Skin epidermis (tissue), 12 donors: ENCODE results near the gene IFITM2.
"Not testable (repeated sequence)": the region's sequence is repeated elsewhere in the genome, so short reads cannot be mapped to it uniquely, and the experiment has no call there.

Experiments used
- H3K27ac ChIP-seq, 21 experiments: fragments of 200-600 bp; sonication (generic) in 11 of 21; one replicate each; pipeline ENCODE4 v1.5.0; 2020; ENCODE audit warnings: mild to moderate bottlenecking in 3 of 21, inconsistent platforms in 2 of 21, moderate library complexity in 2 of 21
- H3K4me3 ChIP-seq, 7 experiments: fragments of 200-600 bp; sonication (generic) in 2 of 7; one replicate each; pipeline ENCODE4 v1.5.0; 2020; ENCODE audit warnings: inconsistent platforms in 2 of 7, mild to moderate bottlenecking in 2 of 7, moderate library complexity in 1 of 7

The IFITM2 gene

DNA sequence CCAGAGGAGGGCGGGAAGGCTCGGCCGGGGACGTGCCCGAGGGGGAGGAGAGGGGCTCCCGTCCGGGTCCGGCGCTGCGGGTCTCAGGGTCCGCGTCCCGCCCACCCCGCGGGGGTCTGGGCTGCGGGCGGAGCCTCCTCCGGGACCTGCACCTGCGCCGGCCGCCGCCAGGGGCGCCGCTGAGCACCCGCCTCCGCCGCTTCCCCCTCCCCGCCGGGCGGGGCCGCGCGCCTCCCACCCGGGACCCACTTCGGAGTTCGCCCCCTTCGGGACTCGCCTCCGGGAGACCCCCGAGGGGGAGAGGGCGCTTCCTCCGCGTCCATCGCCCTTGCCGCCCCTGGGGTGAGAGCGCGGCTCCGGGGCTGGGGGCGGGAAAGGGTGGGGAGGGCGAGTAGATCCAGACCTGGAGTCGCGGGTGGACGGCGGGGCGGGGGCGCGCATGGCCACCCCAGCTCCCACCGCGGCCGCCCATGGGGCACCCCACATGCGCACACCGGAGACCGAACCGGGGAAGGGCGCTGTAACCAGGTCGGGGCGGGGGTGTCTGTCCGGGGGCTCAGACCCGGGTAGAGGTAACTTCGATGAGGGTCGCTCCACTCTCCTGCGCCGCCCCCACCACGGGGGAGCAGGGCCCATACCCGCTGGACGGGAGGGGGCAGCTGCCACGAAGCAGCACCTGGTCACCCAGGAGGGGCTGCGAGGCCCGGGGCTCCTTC lies 10.9 kb downstream of the IFITM2 start:
- Histone ChIP-seq H3K4me3 (peak overlapping the region; percentile 39 to 72 (median 64)), H3K27ac (peak overlapping the region; percentile 67 to 99 (median 95))

DNA sequence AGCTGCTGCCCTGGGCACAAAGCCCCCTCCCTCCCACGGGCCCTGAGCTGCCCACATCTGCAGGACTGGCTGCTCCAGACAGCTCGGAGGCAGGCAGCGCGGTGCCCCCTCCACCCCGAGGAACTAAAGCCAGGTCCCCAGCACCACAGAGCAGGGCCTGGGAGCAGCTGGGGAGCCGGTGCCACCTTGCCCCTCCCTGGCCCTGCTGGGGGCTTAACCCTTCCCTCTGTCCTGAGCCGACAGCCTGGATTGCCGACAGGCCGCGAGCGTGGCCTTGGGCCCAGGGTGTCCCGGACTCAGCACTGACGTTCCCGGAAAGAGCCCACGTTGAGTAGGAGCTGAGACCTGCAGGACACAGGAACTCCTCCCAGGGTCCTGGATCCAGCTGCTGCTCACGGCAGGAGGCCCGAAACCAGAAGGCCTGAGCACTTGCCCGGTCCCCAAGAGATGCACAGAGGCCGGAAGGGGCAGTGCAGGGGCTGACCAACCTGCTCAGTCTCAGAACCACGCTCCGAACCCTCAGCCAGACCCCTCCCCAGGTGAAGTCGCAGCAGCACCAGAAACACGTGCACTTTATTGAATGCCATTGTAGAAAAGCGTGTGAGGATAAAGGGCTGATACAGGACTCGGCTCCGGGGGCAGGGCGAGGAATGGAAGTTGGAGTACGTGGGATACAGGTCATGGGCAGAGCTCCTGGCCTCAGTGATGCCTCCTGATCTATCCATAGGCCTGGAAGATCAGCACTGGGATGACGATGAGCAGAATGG lies 11.7 kb downstream of the IFITM2 start:
- H3K4me3 ChIP-seq, result peak overlapping the region; percentile 39 to 72 (median 64)
- H3K27ac ChIP-seq, result peak overlapping the region; percentile 67 to 99 (median 95)

DNA sequence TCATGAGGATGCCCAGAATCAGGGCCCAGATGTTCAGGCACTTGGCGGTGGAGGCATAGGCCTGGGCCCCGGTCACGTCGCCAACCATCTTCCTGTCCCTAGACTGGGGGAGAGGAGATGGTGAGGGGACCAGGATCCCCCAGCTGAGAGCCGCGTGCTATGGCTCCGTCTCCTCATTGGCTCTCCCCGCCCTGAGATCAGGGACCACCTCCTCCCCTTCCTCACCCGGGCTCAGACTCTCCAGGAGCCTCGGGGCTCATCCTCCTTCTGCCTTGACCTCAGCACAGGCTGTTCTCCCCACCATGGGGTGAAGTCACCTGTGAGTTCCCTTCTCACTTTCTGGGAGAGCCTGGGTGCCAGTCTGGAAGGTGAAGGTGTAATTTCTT lies 12.3 kb downstream of the IFITM2 start:
- peak overlapping the region; percentile 50 to 99 (median 95) for H3K27ac ChIP-seq
- H3K4me3 ChIP-seq, result peak overlapping the region; percentile 39 to 72 (median 64)

DNA sequence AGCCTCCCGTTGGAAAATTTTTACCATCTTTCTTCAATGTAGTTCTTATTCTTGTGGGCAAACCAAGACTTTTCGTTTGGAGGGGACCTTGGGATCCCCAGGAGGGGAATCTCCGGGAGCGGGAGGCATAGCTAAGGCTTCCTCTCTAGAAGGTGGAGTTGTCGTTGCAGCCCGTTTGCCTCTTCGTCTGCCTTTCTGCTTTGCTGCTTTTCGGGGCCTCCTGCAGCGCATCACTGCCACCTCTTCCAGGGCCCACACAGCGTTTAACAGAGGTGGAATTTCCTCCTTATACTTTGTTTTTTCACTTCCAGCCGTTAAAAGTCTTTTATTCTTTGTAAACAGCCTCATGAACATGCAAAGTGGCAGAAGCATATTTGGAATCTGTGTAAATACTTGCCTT lies 16.5 kb downstream of the IFITM2 start:
- H3K27ac ChIP-seq, result peak overlapping the region in 13 of 21 experiments; percentile 2 to 91 (median 62)
- H3K4me3 ChIP-seq, result no peak overlapping the region

DNA sequence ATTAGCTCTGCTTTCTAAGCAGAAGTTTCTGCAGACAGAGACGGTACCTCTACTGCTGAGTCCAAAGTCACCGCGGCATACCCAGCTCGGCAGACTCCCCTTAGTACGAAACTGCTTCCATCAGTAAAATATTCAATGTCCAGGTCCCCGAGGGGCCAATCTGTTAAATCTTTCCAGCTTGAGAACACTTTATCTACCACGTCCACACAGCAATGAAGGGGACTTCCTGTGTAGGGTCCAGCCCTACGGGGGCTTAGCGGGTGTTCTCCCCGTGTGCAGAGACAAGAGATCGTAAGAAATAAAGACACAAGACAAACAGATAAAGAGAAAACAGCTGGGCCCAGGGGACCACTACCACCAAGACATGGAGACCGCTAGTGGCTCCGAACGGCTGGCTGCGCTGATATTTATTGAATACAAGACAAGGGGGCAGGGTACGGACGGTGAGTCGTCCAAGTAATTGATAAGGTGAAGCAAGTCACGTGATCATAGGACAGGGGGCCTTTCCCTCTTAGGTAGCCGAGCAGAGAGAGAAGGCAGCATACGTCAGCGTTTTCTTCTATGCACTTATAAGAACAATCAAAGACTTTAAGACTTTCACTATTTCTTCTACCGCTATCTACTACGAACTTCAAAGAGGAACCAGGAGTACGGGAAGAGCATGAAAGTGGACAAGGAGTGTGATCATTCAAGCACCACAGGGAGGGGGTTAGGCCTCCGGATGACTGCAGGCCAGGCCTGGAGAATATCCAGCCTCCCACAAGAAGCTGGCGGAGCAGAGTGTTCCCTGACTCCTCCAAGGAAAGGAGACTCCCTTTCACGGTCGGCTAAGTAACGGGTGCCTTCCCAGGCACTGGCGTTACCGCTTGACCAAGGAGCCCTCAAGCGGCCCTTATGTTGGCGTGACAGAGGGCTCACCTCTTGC lies 17.2 kb downstream of the IFITM2 start:
- not testable (repeated sequence) for H3K4me3 ChIP-seq
- H3K27ac ChIP-seq, result peak overlapping the region in 15 of 21 experiments; percentile 2 to 96 (median 69)

DNA sequence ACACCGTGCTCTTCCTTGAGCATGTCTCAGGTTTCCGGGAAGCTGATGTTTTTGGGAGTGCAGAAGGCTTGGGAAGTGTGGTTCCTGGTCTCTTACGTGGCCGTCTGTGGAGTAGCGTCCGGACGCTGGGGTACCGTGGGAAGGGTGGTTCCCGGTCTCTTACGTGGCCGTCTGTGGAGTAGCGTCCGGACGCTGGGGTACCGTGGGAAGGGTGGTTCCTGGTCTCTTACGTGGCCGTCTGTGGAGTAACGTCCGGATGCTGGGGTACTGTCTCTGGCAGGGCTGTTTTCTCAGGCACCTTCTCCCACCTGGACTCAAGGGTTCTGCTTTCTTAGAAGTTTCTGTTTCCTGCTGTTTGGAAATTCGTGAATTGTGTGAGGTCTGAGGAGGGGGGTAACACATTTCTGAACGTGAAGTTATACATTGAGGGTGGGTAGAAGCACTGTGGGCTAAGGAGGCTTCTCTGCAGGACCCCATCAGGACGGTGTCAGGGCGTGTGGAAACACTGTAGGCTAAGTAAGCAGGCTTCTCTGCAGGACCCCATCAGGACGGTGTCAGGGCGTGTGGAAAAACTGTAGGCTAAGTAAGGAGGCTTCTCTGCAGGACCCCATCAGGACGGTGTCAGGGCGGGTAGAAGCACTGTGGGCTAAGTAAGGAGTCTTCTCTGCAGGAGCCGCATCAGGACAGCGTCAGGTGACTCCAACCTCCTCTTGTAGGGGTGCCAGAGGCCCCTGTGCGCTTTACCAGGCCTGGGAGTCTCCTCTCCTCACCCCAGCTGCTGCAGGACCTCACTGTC lies 18.4 kb downstream of the IFITM2 start:
- peak overlapping the region; percentile 35 to 96 (median 86) for H3K27ac ChIP-seq

DNA sequence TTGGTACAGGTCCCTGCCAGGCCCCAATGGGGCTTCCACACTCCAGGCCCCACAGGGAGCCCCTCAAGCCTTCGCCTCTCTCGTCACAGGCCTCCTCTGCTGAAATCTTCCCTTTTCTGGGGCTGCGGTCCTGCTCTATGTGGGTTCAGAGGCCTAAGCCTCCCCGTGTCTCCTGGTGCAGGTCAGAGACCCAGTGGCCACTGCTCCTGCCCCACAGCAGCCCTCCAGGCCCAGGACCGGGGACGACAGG lies 18.9 kb downstream of the IFITM2 start:
- Histone ChIP-seq H3K4me3 (no peak overlapping the region), H3K27ac (peak overlapping the region; percentile 35 to 96 (median 86))

More for the DNA sequence above, 18.4 kb downstream of the IFITM2 start:
- H3K4me3 ChIP-seq, result no peak overlapping the region

DNA sequence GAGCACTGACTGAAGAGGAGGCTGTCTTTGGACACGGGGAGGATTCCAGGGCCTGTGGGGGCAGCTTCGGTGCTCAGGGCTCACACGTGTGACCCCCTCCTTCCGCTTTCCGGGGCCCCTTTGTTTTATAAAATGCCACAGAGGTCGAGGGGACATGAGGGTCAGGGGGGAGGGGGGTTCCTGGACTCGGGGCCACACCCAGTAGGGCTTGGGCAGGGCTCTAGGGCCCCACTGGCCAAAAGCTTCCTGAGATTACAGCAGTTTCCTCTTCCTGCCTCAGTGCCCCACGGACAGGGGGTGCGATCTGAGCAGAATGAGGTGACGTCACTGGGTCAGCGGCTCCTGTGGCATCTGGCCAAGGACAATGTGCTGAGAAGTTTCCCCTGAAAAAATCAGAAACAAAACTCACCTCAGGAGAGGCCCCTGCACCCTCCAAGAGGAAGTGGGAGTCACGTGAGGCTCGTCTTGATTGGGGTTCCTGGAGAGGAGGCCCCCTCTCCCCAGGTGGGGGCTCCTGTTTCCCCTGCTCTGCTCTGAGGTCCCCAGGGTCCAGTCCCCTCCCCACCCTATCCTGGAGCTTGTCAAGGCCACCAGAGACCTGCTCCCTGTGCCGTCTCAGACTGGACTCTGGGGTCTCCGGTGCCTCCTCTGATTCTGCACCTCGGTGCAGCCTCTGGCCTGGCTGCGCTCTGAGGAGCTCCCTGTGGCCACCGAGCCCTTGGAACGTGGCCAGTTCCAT lies 19.4 kb downstream of the IFITM2 start:
- H3K27ac ChIP-seq, result peak overlapping the region; percentile 35 to 96 (median 86)
- H3K4me3 ChIP-seq, result peak overlapping the region in 1 of 7 experiments; percentile 14

DNA sequence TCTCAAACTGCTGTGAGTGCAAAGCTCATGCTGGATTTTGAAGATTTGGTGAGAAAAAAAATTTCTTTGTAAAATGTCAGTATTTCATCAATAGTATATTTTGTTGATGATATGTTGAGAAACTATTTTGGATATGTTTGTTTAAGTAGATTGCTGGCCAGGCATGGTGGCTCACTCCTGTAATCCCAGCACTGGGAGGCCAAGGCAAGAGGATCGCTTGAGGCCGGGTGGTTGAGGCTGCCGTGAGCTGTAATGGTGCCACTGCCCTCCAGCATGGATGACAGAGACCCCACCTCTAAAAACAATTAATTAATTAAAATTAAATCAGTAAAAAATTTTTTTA lies 19.9 kb downstream of the IFITM2 start:
- peak overlapping the region in 19 of 21 experiments; percentile 72 to 96 (median 86) for H3K27ac ChIP-seq
- peak overlapping the region in 1 of 7 experiments; percentile 14 for H3K4me3 ChIP-seq

DNA sequence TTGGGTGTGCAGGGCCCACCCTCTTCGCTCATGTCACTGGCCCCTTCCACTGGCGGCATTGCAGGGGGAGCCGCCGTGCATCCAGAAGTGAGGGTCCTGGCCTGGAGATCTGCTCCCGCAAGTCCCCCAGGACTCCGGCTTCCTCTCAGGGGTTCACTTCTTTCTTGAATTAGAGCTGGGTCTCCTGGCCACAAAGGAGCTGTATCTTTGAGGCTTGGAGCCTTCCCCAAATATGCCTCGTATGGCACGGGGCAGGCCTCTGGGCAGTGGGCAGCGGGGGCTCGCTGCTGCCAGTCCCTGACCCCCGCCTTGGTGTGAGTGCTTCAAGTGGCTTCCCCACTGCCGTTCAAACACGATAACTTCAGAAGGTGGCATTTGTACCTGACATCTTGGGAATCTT lies 20.4 kb downstream of the IFITM2 start:
- H3K4me3 ChIP-seq, result no peak overlapping the region
- peak overlapping the region in 3 of 21 experiments; percentile 3 to 96 (median 83) for H3K27ac ChIP-seq

DNA sequence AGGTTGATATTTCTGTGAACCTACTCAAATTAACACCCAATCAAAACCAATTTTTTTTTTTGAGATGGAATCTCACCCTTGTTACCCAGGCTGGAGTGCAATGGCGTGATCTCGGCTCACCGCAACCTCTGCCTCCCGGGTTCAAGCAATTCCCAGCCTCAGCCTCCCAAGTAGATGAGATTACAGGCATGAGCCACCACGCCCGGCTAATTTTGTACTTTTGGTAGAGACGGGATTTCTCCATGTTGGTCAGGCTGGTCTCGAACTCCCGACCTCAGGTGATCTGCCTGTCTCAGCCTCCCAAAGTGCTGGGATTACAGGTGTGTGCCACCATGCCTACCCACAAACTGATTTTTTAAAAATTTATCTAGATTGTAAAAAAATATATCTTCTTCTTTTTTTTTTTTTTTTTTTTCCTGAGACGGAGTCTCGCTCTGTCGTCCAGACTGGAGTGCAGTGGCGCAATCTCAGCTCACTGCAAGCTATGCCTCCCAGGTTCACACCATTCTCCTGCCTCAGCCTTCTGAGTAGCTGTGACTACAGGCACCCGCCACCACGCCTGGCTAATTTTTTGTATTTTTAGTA lies 21.0 kb downstream of the IFITM2 start:
- not testable (repeated sequence) for H3K27ac ChIP-seq, H3K4me3 ChIP-seq

DNA sequence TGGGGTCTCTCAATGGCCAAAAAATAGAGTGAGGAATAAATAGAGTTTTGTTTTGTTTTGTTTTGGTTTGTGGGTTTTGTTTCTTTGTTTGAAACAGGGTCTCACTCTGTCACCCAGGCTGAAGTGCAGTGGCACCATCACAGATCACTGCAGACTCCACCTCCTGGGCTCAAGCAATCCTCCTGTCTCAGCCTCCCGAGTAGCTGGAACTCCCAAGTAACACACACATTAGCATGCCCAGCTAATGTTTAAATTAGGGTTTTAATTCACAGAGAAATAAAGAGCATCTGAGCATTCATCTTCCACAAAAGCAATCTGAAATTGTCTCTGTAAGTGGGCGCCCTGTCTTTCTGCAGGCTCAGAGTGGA lies 22.3 kb downstream of the IFITM2 start:
- Histone ChIP-seq H3K27ac (no peak overlapping the region), H3K4me3 (no peak overlapping the region)

DNA sequence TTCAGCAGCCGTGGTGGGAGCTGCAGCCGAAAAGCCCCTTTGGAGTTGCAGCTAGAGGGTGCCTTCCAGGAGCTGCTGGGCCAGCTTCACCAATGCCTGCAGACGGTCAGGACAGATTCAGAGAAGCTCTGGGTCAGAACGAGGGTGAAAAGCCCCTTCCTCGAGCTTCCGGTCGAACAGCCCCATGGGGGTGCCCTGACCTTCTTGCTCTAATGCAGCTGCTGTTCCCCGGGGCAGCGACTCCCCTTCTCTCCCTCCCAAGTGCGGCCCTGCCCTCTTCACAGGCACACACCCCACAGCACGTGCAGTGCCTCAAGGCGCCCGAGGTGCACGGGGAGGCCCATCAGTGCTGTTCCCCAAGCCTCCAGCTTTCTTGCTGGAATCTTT lies 22.7 kb downstream of the IFITM2 start:
- Histone ChIP-seq H3K4me3 (no peak overlapping the region), H3K27ac (peak overlapping the region in 1 of 21 experiments; percentile 30)

DNA sequence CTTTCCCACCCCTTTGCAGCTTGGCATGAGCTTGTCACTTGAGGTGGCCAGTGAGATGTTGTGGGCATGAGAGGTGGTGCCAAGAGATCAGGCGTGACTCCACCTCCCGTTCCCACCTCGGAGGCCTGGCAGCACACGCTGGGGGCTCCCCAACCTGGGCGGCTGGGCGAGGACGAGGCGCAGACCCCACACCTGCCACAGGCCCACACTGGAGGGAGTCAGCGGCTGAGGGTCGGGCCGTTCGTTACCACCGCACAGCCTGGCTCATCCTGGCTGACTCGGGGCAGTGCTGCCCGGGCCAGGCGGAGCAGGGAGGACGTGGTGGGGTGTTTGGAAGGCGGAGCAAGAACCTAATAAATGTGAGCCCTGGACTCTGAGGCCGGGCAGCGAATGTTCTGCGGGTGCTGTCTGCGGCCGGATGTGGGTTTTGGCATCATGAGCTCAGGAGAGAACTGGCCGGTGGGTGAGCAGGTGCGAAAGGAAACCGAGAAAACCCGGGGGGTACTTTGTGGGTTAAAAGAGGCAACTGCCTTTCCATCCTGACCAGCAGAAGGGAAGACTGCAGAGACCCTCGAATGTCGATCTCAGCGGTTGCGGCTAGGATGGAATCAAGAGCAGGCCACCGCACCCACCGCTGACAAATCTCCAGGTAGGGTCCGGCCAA lies 23.2 kb downstream of the IFITM2 start:
- no peak overlapping the region for H3K4me3 ChIP-seq
- H3K27ac ChIP-seq, result peak overlapping the region in 2 of 21 experiments; percentile 14 to 30

DNA sequence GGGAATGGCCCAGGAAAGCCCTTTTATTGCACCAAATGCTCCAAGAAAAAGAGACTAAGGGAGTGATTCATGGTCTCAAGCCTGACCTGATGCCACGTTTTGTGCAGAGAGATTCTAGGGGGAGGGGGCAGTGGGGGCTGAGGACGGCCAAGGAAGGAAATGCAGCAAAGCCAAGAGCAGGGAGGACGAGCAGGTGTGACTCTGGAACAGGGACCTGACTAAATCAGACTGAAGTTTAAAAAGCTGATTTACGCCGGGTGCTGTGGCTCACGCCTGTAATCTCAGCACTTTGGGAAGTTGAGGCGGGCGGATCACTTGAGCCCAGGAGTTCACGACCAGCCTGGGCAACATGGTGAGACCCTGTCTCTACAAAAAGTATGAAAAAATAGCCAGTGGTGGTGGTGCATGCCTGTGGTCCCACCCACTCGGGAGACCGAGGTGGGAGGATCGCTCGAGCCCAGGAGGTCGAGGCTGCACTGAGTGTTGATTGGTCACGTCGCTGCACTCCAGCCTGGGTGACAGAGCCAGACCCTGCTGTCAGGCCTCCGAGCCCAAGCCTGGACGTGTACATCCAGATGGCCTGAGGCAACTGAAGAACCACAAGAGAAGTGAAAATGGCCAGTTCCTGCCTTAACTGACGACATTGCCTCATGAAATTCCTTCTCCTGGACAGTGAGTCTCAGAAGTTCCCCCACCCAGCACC lies 23.9 kb downstream of the IFITM2 start:
- Histone ChIP-seq H3K4me3 (no peak overlapping the region), H3K27ac (no peak overlapping the region)

DNA sequence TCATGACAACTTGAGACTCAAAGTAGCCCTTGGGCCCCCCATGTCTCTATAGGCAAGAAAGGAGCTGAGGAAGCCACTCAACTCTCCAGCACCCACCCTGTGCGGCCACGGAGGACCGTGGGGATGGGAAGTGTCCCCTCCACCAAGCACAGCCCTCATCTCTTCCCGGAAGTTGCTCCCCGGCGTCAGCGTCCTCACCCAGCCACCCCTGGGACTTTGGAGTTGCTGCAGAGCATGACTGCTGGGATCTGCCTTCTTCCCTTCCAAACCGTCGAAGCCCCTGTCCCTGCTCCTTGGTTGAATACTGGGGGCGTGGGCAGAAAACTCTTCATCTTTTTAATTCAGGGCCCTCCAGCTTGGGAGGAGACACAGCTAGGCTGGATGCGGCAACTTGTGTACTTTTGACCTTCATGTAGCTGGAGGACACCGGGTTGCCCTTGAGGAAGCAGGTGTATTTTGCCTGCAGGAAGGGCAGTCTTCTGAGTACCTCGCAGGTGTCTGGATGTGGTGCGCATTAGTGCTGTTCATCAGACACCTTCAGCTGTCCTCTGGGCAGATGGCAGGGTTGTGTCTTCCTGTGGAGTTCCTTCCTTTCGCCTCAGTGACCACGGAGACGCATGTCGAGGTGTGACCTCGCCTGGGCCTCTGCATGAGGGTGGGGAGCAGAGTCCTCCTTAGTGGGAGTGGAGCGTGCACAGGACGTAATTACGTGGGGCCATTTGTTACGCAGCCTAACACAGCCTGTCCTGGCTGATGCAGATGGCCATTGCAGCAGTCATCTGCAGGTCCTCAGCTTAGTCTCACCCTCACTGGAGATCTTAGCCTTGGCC lies 25.2 kb downstream of the IFITM2 start:
- Histone ChIP-seq H3K27ac (no peak overlapping the region), H3K4me3 (no peak overlapping the region)
